HCT116 (cell line): ENCODE data around the gene SPTBN1. TPM values are rescaled to one million over a fixed set of nuclear protein-coding genes. Genes with fewer than 3 reads are reported as not detected.

Experiments
- ATAC-seq: fragments of 200-7000 bp; cut with Tn5 transposase; 2 replicates; pipeline ENCODE4 v1.9.1; 2020; ENCODE audit warnings: mild to moderate bottlenecking, moderate library complexity
- BruUV-seq: library from RNA; stranded (reverse); fragments of 400-500 nt; replicated peaks from 2 replicates; lab custom pipeline; 2021; lab: Mats Ljungman, UMichigan
- CTCF ChIA-PET: fragments of 300-600 bp; sonication (Branson Sonifier 250); formaldehyde crosslinking; loops from one replicate; lab custom pipeline; 2021; ENCODE audit warnings: antibody characterized with exemption; lab: Charles Lee
- POLR2A ChIA-PET: fragments of 300-600, 350-600 bp; sonication (Branson Sonifier 250); formaldehyde crosslinking; loops from one replicate; lab custom pipeline; 2021; ENCODE audit warnings: antibody characterized with exemption; lab: Charles Lee
- RAD21 ChIA-PET, 2 experiments: fragments of 300-600 bp; sonication (Branson Sonifier 250); formaldehyde crosslinking; loops; one replicate each; lab custom pipeline; 2023; ENCODE audit warnings: low total read pairs in 2 of 2; ENCODE audit not compliant: uncharacterized antibody in 2 of 2, unreplicated experiment in 2 of 2, low non-redundant PET in 1 of 2; lab: Charles Lee
- DNase-seq: peaks from one replicate; pipeline ENCODE4 v3.0.0-alpha.2; 2010; ENCODE audit warnings: low read depth, low spot score
- H2AFZ ChIP-seq: fragments of 200-600 bp; shearing (Covaris generic), sonication (generic); 2 replicates; pipeline ENCODE4 v1.6.1; 2017; ENCODE audit warnings: low read depth, mixed run types, mixed read lengths, antibody characterized with exemption, low read length; ENCODE audit not compliant: poor library complexity, severe bottlenecking
- H3K27ac ChIP-seq: 2 replicates; pipeline ENCODE4 v1.5.1; 2012; ENCODE audit warnings: low read depth, low read length
- H3K27me3 ChIP-seq: fragments of 200-600 bp; sonication (generic); 2 replicates; pipeline ENCODE4 v1.6.1; 2016; ENCODE audit warnings: mixed run types, low read length, mixed read lengths; ENCODE audit not compliant: insufficient read depth
- H3K36me3 ChIP-seq, 2 experiments: fragments of 200-500 bp in 1 of 2; fragments of 200-600 bp in 1 of 2; sonication (Bioruptor generic) in 1 of 2; sonication (generic) in 1 of 2; 2 replicates each; pipeline versions ENCODE4 v1.5.1 to v1.6.1; 2014 to 2016; ENCODE audit warnings: low read length in 2 of 2, inconsistent platforms in 1 of 2, mixed read lengths in 1 of 2, mixed run types in 1 of 2; ENCODE audit not compliant: insufficient read depth in 2 of 2, control insufficient read depth in 1 of 2
- H3K4me1 ChIP-seq, 2 experiments: fragments of 200-600 bp in 1 of 2; sonication (generic) in 1 of 2; 2 replicates each; pipeline versions ENCODE4 v1.5.1 to v1.6.1; 2012 to 2017; ENCODE audit warnings: low read length in 2 of 2, inconsistent platforms in 1 of 2, mild to moderate bottlenecking in 1 of 2, mixed read lengths in 1 of 2, mixed run types in 1 of 2, moderate library complexity in 1 of 2; ENCODE audit not compliant: insufficient read depth in 2 of 2, control insufficient read depth in 1 of 2
- H3K4me2 ChIP-seq: fragments of 200-600 bp; sonication (generic); 2 replicates; pipeline ENCODE4 v1.6.1; 2017; ENCODE audit warnings: mixed run types, low read length, mixed read lengths
- H3K4me3 ChIP-seq, 2 experiments: fragments of 200-600 bp in 1 of 2; sonication (generic) in 1 of 2; replicated peaks in 1 of 2; 2 replicates each; pipeline ENCODE4 v1.5.1; 2011 to 2016; ENCODE audit warnings: low read length in 2 of 2, control low read depth in 1 of 2, low read depth in 1 of 2, mild to moderate bottlenecking in 1 of 2, mixed read lengths in 1 of 2, mixed run types in 1 of 2
- H3K79me2 ChIP-seq: fragments of 200-600 bp; sonication (generic); 2 replicates; pipeline ENCODE4 v1.6.1; 2017; ENCODE audit warnings: mild to moderate bottlenecking, mixed run types, low read length, moderate library complexity, mixed read lengths; ENCODE audit not compliant: insufficient read depth
- H3K9ac ChIP-seq: fragments of 200-600 bp; sonication (generic); 2 replicates; pipeline ENCODE4 v1.6.1; 2016; ENCODE audit warnings: low read length, mixed read lengths
- H3K9me2 ChIP-seq: fragments of 200-600 bp; sonication (generic), shearing (Covaris generic); 2 replicates; pipeline ENCODE4 v1.6.1; 2017; ENCODE audit warnings: mixed run types, mild to moderate bottlenecking, moderate library complexity; ENCODE audit not compliant: insufficient read depth
- H3K9me3 ChIP-seq, 2 experiments: fragments of 200-500 bp in 1 of 2; fragments of 200-600 bp in 1 of 2; sonication (Bioruptor generic) in 1 of 2; sonication (generic) in 1 of 2; 2 replicates each; pipeline ENCODE4 v1.6.1; 2014 to 2017; ENCODE audit warnings: low read length in 2 of 2, mixed read lengths in 2 of 2, inconsistent platforms in 1 of 2, low read depth in 1 of 2, mild to moderate bottlenecking in 1 of 2, mixed run types in 1 of 2, moderate library complexity in 1 of 2; ENCODE audit not compliant: control insufficient read depth in 1 of 2, insufficient read depth in 1 of 2
- H4K20me1 ChIP-seq: fragments of 200-600 bp; sonication (generic), shearing (Covaris generic); 2 replicates; pipeline ENCODE4 v1.6.1; 2017; ENCODE audit warnings: mixed run types, mild to moderate bottlenecking, moderate library complexity; ENCODE audit not compliant: insufficient read depth
- EGR1 ChIP-seq: IDR thresholded peaks from 2 replicates; pipeline ENCODE4 v1.6.1; 2012; ENCODE audit warnings: low read depth
- FOSL1 ChIP-seq: IDR thresholded peaks from 2 replicates; pipeline ENCODE4 v1.6.1; 2012; ENCODE audit warnings: low read depth
- RAD21 ChIP-seq: IDR thresholded peaks from 2 replicates; pipeline ENCODE4 v1.6.1; 2012; ENCODE audit warnings: low read depth, mild to moderate bottlenecking
- SIN3A ChIP-seq: IDR thresholded peaks from 2 replicates; pipeline ENCODE4 v1.6.1; 2012; ENCODE audit warnings: low read depth
- YY1 ChIP-seq: IDR thresholded peaks from 2 replicates; pipeline ENCODE4 v1.6.1; 2011; ENCODE audit warnings: low read length, low read depth, moderate library complexity, mild to moderate bottlenecking; ENCODE audit not compliant: insufficient replicate concordance; ENCODE audit errors: extremely low read depth
- ZFX ChIP-seq: fragments of 450-650 bp; IDR thresholded peaks from 2 replicates; pipeline ENCODE4 v1.6.1; 2017
- ZNF274 ChIP-seq: fragments of 200-500 bp; sonication (Bioruptor generic); IDR thresholded peaks from 2 replicates; pipeline ENCODE4 v1.6.1; 2014; ENCODE audit warnings: mild to moderate bottlenecking, low read depth, low read length, inconsistent platforms
- intact Hi-C: fragments of 100-400 bp; cut with micrococcal nuclease; formaldehyde crosslinking; loops from 2 replicates; pipeline ENCODE4 v1.10.0; 2022
- total RNA-seq: library from RNA; stranded (reverse); gene quantifications from one replicate; pipeline ENCODE4 v1.2.1, GENCODE V29; 2021; ENCODE audit not compliant: unreplicated experiment
- TF ChIP-seq, protein P1 (sequence below): IDR thresholded peaks from 2 replicates; pipeline ENCODE4 v1.6.1; 2011; ENCODE audit warnings: mild to moderate bottlenecking, low read length, moderate library complexity; ENCODE audit not compliant: insufficient replicate concordance; ENCODE audit errors: extremely low read depth
- TF ChIP-seq, protein P2 (sequence below): IDR thresholded peaks from 2 replicates; pipeline ENCODE4 v1.6.1; 2012; ENCODE audit warnings: low read depth

SPTBN1 gene
- total RNA-seq, 1 experiment from 2014 or later: 84.4 TPM

DNA sequence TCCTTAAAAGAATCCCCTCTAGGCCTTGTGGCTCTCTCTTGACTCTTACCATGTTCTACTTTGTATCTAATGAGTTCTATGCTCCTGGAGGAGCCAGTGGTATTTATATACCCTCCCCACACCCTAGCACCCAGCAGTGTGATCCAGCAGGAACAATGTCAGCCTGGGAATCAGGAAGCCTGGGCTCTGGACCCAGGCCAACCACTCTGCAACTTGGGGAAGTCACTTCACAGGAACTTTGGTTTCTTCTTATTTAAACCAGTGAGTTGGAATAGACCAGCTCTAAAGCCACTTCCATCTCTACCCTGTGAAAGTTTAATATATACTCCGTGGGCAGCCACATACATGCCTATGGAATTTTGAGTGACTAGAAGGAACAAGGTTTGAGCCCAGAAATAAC, 11.6 kb upstream of the SPTBN1 start:
- Histone ChIP-seq H4K20me1 (no peaks in the 10 kb centered on the region), H3K36me3 (no peaks in the 10 kb centered on the region), H2AFZ (no peak overlapping the region), H3K4me2 (no peak overlapping the region), H3K4me3 (no peak overlapping the region), H3K79me2 (no peaks in the 10 kb centered on the region), H3K9me2 (no peaks in the 10 kb centered on the region), H3K27me3 (no peaks in the 10 kb centered on the region), H3K9me3 (no peaks in the 10 kb centered on the region), H3K9ac (no peak overlapping the region), H3K4me1 (no peaks in the 10 kb centered on the region), H3K27ac (no peak overlapping the region)
- TF ChIP-seq FOSL1 (no peak), ZNF274 (no peak), EGR1 (no peak), YY1 (no peak), ZFX (no peak), RAD21 (no peak), SIN3A (no peak)
- TF ChIP-seq, protein P1, sequence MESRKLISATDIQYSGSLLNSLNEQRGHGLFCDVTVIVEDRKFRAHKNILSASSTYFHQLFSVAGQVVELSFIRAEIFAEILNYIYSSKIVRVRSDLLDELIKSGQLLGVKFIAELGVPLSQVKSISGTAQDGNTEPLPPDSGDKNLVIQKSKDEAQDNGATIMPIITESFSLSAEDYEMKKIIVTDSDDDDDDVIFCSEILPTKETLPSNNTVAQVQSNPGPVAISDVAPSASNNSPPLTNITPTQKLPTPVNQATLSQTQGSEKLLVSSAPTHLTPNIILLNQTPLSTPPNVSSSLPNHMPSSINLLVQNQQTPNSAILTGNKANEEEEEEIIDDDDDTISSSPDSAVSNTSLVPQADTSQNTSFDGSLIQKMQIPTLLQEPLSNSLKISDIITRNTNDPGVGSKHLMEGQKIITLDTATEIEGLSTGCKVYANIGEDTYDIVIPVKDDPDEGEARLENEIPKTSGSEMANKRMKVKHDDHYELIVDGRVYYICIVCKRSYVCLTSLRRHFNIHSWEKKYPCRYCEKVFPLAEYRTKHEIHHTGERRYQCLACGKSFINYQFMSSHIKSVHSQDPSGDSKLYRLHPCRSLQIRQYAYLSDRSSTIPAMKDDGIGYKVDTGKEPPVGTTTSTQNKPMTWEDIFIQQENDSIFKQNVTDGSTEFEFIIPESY: no peak
- TF ChIP-seq, protein P2, sequence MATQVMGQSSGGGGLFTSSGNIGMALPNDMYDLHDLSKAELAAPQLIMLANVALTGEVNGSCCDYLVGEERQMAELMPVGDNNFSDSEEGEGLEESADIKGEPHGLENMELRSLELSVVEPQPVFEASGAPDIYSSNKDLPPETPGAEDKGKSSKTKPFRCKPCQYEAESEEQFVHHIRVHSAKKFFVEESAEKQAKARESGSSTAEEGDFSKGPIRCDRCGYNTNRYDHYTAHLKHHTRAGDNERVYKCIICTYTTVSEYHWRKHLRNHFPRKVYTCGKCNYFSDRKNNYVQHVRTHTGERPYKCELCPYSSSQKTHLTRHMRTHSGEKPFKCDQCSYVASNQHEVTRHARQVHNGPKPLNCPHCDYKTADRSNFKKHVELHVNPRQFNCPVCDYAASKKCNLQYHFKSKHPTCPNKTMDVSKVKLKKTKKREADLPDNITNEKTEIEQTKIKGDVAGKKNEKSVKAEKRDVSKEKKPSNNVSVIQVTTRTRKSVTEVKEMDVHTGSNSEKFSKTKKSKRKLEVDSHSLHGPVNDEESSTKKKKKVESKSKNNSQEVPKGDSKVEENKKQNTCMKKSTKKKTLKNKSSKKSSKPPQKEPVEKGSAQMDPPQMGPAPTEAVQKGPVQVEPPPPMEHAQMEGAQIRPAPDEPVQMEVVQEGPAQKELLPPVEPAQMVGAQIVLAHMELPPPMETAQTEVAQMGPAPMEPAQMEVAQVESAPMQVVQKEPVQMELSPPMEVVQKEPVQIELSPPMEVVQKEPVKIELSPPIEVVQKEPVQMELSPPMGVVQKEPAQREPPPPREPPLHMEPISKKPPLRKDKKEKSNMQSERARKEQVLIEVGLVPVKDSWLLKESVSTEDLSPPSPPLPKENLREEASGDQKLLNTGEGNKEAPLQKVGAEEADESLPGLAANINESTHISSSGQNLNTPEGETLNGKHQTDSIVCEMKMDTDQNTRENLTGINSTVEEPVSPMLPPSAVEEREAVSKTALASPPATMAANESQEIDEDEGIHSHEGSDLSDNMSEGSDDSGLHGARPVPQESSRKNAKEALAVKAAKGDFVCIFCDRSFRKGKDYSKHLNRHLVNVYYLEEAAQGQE: no peak
- ChIA-PET POLR2A (no interaction called here), CTCF (no interaction called here), RAD21 (no interaction called here)
- intact Hi-C loops: no loop called here
- no TSS peak for BruUV-seq
- DNase-seq: no peak
- ATAC-seq: no peak
